NCI-H2107 treated with DMSO at 0.1 percent for 48 hours (cell line): ENCODE data around the gene TMC4.
A peak's percentile ranks its signal among the peaks of the same experiment; 100 is the strongest.
"Not testable (repeated sequence)": the region's sequence is repeated elsewhere in the genome, so short reads cannot be mapped to it uniquely, and the experiment has no call there.

Experiments
- DNase-seq: peaks from one replicate; lab custom pipeline; 2025; ENCODE audit not compliant: unreplicated experiment; lab: John Stamatoyannopoulos, UW

TMC4 gene, protein sequence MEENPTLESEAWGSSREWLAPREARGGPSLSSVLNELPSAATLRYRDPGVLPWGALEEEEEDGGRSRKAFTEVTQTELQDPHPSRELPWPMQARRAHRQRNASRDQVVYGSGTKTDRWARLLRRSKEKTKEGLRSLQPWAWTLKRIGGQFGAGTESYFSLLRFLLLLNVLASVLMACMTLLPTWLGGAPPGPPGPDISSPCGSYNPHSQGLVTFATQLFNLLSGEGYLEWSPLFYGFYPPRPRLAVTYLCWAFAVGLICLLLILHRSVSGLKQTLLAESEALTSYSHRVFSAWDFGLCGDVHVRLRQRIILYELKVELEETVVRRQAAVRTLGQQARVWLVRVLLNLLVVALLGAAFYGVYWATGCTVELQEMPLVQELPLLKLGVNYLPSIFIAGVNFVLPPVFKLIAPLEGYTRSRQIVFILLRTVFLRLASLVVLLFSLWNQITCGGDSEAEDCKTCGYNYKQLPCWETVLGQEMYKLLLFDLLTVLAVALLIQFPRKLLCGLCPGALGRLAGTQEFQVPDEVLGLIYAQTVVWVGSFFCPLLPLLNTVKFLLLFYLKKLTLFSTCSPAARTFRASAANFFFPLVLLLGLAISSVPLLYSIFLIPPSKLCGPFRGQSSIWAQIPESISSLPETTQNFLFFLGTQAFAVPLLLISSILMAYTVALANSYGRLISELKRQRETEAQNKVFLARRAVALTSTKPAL

DNA sequence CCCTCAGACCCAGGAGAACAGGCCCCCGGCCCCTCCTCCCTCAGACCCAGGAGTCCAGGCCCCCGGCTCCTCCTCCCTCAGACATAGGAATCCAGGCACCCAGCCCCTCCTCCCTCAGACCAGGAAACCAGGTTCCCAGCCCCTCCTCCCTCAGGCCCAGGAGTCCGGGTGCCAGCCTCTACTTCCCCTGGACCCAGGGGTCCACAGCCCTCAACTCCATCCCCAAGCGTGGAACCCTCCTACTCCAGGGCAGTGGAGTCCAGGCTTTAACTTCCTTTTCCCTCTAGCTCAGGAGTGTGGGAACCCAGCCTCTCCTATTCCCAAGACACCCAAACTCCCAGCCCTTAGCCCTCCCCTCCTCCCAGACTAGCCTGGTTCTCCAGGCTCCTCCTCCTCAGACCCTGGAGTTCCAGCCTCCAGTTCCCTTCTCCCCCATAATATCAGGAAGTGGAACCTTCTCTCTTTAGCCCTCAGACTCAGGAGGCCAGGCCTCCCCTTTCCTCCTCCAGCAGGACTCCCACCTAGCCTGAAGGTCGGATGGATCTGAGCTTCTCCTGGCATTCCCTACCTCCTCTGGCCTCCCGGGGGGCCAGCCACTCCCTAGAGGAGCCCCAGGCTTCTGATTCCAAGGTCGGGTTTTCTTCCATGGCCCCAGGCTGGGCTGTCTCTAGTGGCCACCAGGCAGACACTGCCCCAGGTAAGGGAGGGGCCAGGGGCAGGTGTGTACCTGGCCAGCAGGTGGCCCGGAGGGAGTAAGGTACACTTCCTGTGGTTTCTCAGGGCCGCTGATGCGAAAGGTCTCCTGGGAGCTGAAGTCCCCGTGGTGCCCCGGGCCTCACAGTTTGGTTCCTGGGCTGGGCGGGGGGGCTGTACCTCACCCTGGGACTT is at the start of gene TMC4:
Gene TMC4 (minus strand): TSS at position 690 of the 888 bp plus-strand sequence. CDS start 43 bp downstream, at position 647.
- peak; percentile 67 for DNase-seq

DNA sequence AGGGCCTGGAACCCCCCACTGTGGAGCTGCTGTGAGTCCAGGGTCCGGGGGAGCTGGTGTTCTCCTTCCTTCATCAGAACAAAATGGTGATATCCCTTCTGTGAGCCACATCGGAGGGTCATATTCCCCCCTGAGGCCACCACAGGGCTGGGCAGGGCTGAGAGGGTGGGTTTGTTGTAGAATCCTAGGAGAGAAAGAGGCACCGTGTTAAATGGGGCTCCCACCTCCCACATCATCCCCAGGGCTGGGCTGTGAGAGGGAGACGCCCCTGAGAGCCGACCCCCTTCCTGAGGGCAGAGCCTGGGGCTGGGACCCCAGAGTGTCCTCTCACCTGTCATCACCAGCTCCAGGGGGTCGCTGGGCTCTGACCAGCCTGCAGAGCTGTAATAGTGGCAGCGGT is 49.0 kb upstream of the TMC4 start:
- DNase-seq = not testable (repeated sequence)

DNA sequence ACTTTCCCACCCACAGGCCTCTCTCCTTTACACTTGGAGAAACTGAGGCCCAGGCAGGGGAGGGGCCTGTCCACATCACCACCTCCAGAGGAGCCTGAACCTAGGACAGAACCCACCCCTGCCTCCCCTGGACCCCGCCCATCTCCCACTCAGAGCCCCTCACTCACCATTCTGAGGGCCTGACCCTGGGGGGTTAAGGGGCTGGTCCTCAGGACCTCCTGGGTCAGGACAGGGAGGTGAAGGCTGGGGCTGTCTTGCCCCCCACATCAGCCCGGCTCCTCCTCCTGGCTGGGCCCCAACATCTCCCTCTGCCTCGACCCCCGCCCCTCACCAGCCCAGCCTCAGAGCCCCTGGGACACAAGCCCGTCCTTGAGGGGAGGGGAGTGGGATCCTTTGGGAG is 46.7 kb upstream of the TMC4 start:
- not testable (repeated sequence) for DNase-seq

DNA sequence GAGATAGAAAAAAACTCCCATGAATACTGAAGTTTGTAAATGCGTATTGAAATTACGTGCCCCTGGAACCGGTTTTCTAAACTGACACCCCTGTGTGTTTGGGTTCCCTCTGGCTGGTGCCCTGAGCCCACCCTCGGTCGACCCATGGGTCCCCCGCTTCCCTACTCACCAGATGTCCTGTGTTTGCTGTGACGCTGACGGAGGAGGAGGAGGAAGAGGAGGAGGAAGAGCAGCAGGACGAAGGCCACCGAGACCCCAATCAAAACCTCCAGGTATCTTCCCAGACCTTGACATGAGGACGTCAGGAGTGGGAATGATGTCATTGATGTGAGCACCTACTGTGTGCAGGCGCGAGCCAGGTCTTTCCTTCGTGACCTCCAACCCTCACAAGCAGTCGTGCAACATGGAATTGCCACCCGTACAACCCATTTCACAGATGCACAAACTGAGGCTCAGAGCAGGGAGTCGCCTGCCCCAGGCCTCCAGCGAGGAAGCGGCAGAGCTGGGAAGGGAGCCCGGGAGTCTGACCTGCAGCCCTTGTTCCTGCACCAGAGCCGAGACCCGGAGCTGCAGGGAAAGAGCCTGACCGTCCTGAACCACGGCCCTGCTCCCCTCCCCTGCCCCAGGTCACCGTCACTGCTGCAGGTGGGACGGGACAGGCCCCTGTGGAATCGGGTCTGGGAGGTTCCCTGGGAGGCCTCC is 46.2 kb upstream of the TMC4 start:
- DNase-seq = no peak

DNA sequence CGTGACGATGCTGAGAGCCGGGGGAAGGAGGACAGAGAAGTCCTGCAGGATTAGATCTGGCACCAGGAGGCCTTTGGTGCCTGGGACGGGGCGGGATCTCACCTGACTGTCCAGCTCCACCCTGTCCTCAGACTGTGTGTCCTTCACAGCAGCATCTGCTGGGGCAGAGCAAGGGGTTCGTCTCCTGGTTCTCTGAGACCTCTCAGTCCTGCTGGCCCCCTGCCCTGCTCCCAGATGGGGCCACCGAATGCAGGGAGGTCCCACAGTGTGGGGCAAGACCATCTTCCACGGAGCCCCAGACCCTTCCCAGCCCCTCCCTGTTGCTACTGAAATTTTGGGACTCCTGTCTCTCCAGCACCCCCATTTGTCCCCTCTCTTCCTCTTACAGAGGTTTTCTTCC is 45.3 kb upstream of the TMC4 start:
- DNase-seq = no peak

DNA sequence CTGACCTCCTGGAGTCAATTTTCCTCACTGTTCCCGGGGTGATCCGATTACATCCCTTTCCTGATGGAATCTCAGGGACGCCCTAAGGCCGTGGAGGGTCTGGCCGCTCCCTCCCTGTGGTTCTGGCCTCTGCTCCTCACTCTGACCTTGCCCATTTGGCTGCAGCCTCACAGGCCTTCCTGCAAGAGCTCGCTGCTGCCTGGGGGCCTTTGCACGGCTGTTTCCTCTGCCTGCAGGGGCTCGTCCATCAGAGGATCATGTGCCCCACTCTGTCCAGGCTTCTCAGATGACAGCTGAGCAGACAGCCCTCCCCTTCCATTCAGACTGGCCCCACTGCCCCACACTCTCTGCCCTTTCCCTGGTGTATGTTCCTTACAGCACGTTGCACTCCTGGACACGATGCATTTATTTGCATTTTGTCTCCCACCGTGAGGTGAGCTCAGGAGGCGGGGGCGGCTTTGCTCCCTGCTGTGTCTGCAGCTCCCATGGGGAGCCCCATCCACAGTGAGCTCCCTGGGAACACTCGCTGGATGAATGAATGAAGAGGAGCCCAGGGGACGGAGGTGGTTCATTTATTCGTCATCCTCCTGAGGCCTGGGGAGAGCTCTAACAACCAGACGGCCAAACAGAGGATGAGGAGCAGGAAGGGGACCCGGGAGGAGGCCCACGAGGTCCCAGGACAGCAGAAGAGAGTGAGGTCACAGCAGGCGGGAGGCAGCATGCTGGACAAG is 44.7 kb upstream of the TMC4 start:
- not testable (repeated sequence) for DNase-seq

DNA sequence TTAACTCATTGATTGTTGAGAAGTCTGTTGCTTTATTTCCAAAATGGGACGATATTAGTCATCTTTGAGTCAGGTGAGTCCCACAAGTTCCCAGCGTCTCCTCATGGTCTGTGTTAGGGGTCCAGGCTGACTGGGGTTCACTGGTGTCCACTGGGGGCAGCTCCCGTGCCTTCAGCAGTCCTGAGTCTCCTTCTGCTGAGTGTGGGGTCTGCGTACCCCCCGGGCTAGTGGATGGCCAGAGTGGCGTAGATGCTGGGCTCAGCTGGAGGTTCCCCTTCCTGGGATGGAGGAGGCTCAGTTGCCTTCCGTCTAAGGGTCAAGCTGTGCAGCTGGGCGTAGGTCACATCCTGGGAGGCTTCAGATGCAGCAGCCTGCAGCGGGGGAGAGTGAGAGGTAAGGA is 43.9 kb upstream of the TMC4 start:
- DNase-seq = no peak

DNA sequence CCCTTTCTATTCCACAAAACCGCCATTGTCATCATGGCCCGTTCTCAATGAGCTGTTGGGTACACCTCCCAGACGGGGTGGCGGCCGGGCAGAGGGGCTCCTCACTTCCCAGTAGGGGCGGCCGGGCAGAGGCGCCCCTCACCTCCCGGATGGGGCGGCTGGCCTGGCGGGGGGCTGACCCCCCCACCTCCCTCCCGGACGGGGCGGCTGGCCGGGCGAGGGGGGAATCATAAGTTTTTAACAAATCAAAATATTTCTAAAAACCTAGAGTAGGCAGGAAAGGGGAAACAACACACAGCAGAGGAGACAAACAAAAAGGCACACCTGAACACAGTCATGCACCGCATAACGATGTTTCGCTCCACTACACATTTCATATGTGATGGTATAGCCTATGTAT is 41.8 kb upstream of the TMC4 start:
- not testable (repeated sequence) for DNase-seq

DNA sequence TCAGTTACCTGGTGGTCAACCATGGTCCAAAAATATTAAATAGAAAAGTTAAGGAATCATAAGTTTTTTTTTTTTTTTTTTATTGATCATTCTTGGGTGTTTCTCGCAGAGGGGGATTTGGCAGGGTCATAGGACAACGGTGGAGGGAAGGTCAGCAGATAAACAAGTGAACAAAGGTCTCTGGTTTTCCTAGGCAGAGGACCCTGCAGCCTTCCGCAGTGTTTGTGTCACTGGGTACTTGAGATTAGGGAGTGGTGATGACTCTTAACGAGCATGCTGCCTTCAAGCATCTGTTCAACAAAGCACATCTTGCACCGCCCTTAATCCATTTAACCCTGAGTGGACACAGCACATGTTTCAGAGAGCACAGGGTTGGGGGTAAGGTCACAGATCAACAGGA is 41.3 kb upstream of the TMC4 start:
- not testable (repeated sequence) for DNase-seq

DNA sequence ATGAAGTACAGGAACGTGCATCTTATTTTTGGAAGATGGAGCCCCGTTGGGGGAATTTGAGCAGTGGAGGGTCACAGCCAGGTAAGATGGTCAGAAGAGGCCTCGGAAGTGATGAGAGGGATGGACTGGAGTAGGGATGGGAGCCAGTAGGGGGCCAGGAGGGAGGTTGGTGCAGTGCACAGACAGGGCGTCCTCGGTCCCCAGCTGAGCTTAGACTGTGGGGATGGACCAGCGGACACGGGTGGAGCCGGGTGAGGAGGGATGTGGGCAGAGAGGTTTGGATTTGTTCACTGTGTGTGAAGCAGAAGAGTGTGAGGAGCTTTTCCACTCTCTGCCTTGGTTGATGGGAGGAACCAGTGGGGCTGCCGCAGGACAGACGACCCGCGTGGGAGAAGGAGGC is 38.3 kb upstream of the TMC4 start:
- DNase-seq = no peak

DNA sequence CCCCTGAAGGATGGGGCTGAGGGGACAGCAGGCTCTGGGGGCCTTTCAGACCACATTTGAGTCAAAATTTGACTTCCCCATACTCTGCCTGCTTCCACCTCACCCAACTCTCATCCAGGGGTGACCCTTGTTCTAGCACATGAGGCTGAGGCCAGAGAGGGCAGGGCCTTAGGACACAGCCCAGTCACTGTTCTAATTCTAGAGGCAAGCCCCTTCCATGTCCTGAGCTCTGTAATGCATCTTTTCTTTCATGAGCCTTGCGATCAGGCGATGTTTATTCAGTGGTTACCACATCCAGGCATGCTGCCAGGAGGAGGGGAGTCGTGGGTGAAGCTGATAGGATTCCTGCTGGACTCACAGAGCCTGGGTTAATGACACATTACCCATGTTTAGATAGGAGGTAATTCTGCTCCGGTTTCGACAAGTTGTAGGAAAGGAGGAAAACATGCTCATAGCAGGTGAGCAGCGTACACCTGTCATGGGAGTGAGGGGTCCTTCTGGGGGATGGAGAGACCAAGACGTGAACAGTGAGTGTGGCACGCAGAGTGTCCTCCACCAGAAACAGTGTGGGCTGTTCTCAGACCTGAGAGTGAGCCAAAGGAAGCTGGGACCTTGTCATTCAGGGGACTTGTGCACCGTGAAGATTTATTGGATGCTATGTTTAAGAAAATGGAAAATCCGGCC is 37.0 kb upstream of the TMC4 start:
- peak; percentile 95 for DNase-seq

DNA sequence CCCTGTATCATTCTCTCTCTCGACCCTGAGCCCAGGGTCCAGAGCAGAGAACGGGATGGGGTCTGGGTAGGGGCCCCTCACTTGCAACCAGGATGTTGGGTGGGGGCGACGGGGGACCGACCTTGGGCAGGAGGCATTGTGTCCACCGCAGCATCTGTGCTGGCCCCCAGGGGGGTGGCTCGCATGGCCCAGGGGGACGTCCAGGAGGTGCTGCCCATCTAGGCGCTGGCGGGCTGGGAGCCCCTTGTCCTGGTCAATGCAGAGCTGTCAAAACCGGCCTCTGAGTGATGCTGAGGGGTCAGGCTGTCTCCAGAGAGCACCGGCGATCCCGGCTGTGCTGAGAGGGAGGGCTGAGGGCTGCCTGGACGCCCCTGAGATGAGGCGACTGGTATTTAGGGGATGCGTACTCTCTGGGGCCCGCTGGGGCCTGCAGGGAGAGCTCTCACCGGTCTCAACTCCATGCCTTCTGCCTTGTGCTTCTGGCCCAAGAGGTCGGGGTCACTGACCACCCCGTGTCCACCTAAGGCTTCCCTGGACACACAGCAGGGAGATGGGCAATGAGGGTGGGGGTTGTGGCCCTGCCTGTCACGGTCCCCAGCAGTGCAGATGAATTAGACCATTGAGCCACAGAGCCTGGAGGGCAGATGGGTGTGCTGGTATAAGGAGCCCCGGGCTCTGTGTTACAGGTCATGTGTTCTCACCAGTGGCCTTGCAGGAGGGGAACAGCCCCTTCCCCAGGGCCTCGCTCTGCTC is 36.3 kb upstream of the TMC4 start:
- no peak for DNase-seq

DNA sequence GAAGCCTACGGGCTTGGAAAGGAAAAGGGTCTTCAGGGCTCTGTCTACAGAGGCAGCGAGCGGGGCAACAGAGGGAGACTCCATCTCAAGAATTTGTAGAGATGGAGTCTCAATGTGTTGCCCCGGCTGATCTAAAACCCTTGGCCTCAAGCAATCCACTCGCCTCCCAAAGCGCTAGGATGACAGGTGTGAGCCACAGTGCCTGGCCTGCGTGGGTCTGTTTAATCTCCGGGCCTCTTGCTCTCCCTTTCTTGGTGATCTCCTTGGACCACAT is 35.8 kb upstream of the TMC4 start:
- no peak for DNase-seq

DNA sequence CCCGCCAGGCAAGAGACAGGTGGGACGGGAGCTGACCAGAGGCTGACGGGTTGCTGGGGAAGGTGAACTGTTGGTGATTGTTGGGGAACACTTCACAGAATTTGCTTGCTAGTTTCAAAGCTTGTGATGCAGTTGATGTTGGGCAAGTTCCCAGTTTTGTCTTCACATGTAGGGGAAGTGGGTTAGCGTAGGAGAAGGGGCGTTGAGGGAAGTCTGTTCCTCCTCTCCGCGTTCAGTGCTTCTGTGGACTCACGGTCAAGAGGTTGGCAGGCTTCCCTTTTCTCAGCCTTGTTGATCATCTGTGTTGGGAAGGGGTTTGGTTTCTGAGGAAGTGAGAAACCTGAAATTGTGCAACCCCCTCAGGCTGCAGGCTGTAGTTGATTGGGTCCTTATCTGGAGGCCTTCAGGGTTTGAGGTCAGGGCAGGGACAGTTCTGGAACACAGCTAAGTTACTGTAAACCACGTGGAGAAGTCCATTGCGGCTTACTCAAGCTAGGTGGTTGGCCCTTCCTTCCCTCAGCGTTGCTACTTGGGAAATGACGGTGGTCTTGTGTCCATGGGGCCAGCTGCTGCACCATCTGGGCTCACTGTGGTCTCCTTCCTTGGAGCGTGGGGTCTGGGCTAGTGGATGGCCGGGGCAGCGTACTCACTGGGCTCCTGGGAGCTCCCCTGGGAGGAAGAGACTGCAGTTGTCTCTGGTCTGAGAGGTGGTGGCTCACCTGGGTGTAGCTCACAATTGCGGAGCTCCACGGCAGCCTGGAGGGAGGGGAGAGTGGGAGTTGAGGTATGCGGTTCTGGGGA is 35.2 kb upstream of the TMC4 start:
- DNase-seq = no peak

DNA sequence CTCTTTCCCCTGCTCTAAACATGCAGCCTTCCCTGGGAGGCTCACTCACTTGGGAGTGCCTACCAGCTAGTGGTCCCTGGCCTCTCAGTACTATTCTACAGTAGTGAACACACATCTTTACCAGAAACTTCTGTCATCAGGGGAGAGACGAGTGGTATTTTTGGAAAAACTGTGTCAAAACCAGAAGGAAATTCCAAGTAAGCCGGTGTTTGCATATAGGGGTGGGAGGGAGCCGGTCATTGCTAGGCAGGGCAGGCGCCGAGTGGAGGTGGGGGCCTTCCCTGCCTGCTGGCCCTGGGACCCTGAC is 34.7 kb upstream of the TMC4 start:
- DNase-seq = no peak

DNA sequence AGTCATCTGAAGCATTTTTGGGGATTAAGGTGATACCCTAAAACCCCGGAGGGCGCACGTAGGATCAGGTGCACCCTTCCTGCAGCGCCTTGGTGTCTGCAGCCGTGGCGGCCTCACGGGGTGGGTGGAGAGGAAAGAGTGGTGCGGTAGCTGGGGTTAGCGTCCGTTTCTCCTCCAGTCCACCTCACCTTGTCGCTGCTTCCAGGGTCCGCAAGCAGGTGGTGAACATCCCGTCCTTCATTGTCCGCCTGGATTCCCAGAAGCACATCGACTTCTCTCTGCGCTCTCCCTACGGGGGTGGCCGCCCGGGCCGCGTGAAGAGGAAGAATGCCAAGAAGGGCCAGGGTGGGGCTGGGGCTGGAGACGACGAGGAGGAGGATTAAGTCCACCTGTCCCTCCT is 34.2 kb upstream of the TMC4 start:
- not testable (repeated sequence) for DNase-seq

DNA sequence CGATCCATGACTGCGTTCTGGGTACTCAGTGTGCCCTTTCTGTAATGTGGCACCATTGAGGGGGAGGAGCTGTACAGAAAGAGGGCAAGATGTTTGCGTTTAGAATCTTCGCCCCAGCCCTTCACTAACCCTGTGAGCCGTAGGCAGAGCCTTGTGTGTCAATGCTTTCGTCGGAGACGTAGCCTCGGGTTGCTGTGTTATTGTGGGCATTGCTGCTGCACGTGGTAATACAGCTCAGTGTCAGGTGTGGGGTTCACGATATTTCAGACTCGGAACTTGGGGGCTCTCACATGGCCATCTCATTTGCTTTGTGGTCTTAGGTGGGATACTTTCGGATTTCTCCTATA is 33.8 kb upstream of the TMC4 start:
- no peak for DNase-seq

DNA sequence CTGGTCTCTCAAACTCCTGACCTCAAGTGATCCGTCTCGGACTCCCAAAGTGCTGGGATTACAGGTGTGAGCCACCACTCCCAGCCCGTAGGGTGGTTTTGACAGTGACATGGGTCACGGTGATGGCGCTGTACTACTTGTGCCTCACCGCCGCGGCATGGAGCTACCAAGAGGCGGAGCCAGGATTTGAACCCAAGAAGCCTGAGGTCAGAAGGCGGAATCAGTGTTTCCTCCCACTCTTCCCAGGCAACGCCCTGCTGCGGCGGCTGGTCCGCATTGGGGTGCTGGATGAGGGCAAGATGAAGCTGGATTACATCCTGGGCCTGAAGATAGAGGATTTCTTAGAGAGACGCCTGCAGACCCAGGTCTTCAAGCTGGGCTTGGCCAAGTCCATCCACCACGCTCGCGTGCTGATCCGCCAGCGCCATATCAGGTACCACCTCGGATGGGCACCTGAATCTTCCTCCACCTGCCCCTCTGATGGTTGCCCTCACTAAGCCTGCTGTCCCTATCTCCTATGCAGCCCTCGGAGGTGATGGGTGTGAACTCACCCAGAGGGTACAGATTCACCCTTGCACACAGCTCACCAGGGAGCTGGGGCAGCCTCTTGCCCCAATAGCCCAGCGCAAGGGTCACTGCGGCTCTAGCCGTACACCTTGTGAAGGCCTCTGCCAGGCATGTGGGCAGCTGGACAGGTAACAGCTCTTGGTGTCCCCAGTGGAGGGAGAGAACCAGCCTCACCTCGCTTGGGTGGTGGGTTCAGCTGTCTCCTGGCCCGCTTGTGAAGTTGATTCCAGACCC is 33.3 kb upstream of the TMC4 start:
- DNase-seq = no peak
